Endodermal cell (in vitro differentiated cells): ENCODE data around the gene TAX1BP1. TPM values are rescaled to one million over a fixed set of nuclear protein-coding genes. Genes with fewer than 3 reads are reported as not detected.

Source experiments
- DNase-seq: peaks from one replicate; pipeline ENCODE4 v3.0.0-alpha.2; 2017
- H3K27ac ChIP-seq: 2 replicates; pipeline ENCODE4 v1.5.1; 2013; ENCODE audit warnings: mild to moderate bottlenecking, low read depth, low read length, moderate library complexity
- H3K27me3 ChIP-seq: 2 replicates; pipeline ENCODE4 v1.6.1; 2013; ENCODE audit warnings: mild to moderate bottlenecking, low read length, moderate library complexity; ENCODE audit not compliant: insufficient read depth, control insufficient read depth, poor library complexity, severe bottlenecking
- H3K36me3 ChIP-seq: 2 replicates; pipeline ENCODE4 v1.7.0; 2013; ENCODE audit warnings: mild to moderate bottlenecking, low read length, moderate library complexity; ENCODE audit not compliant: control insufficient read depth, insufficient read depth
- H3K4me1 ChIP-seq: one replicate; pipeline ENCODE4 v1.7.0; 2013; ENCODE audit warnings: low read length; ENCODE audit not compliant: control insufficient read depth, insufficient read depth
- H3K4me3 ChIP-seq: 2 replicates; pipeline ENCODE4 v1.5.1; 2013; ENCODE audit warnings: mild to moderate bottlenecking, low read length, moderate library complexity
- H3K9ac ChIP-seq: 2 replicates; pipeline ENCODE4 v1.6.1; 2013; ENCODE audit warnings: mild to moderate bottlenecking, low read length, moderate library complexity; ENCODE audit not compliant: poor library complexity, severe bottlenecking; ENCODE audit errors: extremely low read depth
- H3K9me3 ChIP-seq: 2 replicates; pipeline ENCODE4 v1.6.1; 2013; ENCODE audit warnings: mild to moderate bottlenecking, low read length, moderate library complexity; ENCODE audit not compliant: control insufficient read depth
- H3K27ac Mint-ChIP-seq: 2 replicates; pipeline ENCODE4 v1.8.0; 2020; ENCODE audit warnings: mixed read lengths
- H3K27me3 Mint-ChIP-seq: 2 replicates; pipeline ENCODE4 v1.8.0; 2021; ENCODE audit warnings: mild to moderate bottlenecking, mixed read lengths; ENCODE audit not compliant: insufficient read depth
- H3K36me3 Mint-ChIP-seq: 2 replicates; pipeline ENCODE4 v1.8.0; 2020; ENCODE audit warnings: low read depth, mixed read lengths
- H3K4me1 Mint-ChIP-seq: 2 replicates; pipeline ENCODE4 v1.8.0; 2020; ENCODE audit warnings: mixed read lengths
- H3K4me3 Mint-ChIP-seq: 2 replicates; pipeline ENCODE4 v1.8.0; 2020; ENCODE audit warnings: mild to moderate bottlenecking, moderate library complexity, mixed read lengths
- H3K9me3 Mint-ChIP-seq: 2 replicates; pipeline ENCODE4 v1.8.0; 2020; ENCODE audit warnings: mild to moderate bottlenecking, mixed read lengths
- WGBS, 2 experiments: methylation state at CpG; one replicate each; pipeline versions ENCODE4 v1.1.5 to v1.1.7; 2013; ENCODE audit warnings: missing lambda C conversion rate in 2 of 2, mixed read lengths in 1 of 2; ENCODE audit not compliant: insufficient coverage in 1 of 2, insufficient read length in 1 of 2; 5-methylcytosine and 5-hydroxymethylcytosine counted together
- total RNA-seq, 2 donors: library from RNA; stranded (reverse); fragmentation: NEBNext Ultra II Directional in 1 of 2; extraction: Animal tissue kit (Norgen Biotek cat#: 25700) in 1 of 2; gene quantifications; 2 replicates in 1 of 2; 3 replicates in 1 of 2; pipeline ENCODE4 v1.2.1, GENCODE V29; 2021
- TF ChIP-seq, protein P1 (sequence below): fragments of 200-600 bp; sonication (generic); conservative IDR thresholded peaks from 2 replicates; pipeline ENCODE4 v1.5.0; 2021; ENCODE audit warnings: antibody characterized with exemption, mild to moderate bottlenecking

The TAX1BP1 gene
- total RNA-seq, 2 donors from 2014 or later, result 100 to 114 TPM

DNA sequence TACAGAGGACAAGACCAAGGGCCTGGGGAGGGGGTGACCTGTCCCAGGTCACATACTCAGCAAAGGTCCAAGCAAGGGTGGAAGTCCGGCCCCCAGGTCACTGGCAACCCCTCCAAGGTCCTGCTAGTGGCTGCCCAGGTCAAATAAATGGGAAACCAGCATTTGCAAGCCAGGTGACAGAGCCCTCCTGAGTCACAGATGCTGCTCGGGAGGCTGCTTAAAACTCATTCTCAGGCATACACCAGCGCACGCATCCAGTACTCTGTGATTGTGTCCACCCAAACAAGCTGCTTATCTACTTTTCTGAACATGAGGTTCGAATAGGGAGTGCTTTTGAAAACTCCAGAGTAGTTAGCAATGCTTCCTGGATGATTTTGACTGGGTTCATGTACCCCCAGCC, 130.6 kb downstream of the TAX1BP1 start:
- no peak for DNase-seq
- peaks cover 10% of the 10 kb centered on the region for H3K36me3 Mint-ChIP-seq
- Histone ChIP-seq H3K4me3 (no peak overlapping the region), H3K9ac (no peak overlapping the region), H3K27me3 (no peaks in the 10 kb centered on the region), H3K36me3 (no peaks in the 10 kb centered on the region), H3K27ac (no peak overlapping the region), H3K9me3 (no peaks in the 10 kb centered on the region), H3K4me1 (no peaks in the 10 kb centered on the region)
- no peaks in the 10 kb centered on the region for H3K9me3 Mint-ChIP-seq
- no peak overlapping the region for H3K4me3 Mint-ChIP-seq
- H3K27ac Mint-ChIP-seq, result no peak overlapping the region
- 92 to 98% methylated on average over 5 of the region's 5 CpGs for WGBS, 2 experiments
- no peaks in the 10 kb centered on the region for H3K27me3 Mint-ChIP-seq
- H3K4me1 Mint-ChIP-seq, result no peaks in the 10 kb centered on the region
- TF ChIP-seq, protein P1, sequence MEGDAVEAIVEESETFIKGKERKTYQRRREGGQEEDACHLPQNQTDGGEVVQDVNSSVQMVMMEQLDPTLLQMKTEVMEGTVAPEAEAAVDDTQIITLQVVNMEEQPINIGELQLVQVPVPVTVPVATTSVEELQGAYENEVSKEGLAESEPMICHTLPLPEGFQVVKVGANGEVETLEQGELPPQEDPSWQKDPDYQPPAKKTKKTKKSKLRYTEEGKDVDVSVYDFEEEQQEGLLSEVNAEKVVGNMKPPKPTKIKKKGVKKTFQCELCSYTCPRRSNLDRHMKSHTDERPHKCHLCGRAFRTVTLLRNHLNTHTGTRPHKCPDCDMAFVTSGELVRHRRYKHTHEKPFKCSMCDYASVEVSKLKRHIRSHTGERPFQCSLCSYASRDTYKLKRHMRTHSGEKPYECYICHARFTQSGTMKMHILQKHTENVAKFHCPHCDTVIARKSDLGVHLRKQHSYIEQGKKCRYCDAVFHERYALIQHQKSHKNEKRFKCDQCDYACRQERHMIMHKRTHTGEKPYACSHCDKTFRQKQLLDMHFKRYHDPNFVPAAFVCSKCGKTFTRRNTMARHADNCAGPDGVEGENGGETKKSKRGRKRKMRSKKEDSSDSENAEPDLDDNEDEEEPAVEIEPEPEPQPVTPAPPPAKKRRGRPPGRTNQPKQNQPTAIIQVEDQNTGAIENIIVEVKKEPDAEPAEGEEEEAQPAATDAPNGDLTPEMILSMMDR, result no peak

DNA sequence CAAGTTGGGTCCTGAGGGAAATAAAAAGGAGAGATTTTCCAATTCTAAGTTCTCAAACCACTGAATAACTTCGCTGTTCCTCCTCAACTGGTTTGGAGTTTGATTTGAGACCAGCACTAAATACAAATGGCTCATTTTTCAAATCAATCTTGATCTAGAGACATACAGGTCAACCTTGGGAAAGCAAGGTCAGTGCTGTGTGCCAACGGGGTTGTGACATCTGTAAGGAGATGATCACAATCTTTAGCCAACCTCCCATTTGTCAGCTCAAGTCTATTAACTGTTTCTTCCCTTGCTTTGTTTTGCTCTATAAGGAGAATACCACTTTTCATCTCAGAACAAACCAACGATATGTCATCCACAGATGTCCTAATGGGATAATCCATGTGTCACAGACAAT, 131.1 kb downstream of the TAX1BP1 start:
- Histone ChIP-seq H3K27me3 (no peaks in the 10 kb centered on the region), H3K36me3 (no peaks in the 10 kb centered on the region), H3K27ac (no peak overlapping the region), H3K9me3 (no peaks in the 10 kb centered on the region), H3K4me3 (no peak overlapping the region), H3K9ac (no peak overlapping the region), H3K4me1 (no peaks in the 10 kb centered on the region)
- Mint-ChIP-seq H3K4me1 (no peaks in the 10 kb centered on the region), H3K27ac (no peak overlapping the region), H3K27me3 (no peaks in the 10 kb centered on the region), H3K4me3 (no peak overlapping the region), H3K9me3 (no peaks in the 10 kb centered on the region), H3K36me3 (peaks cover 10% of the 10 kb centered on the region)
- WGBS, 2 experiments, result 92 to 97% methylated on average over 3 of the region's 3 CpGs
- no peak for DNase-seq
- TF ChIP-seq, protein P1, result no peak

DNA sequence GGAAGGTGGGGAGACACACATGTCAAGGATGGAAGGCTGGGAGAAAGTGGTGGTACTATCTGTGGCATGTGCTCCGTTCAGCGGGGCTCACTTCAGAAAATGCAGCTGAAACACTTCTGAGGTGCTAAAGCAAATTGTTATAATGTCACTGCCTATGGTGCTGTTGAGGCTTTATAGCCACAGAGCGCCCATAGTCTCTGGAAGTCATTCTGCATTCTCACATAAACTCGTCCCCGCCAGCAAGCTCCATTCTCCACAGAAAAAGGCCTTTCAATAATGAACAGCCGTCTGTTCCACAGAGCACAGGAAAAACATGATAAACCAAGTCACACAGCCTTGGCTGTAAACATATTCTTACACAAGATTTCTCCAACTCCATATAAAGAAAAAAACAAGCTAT, 131.9 kb downstream of the TAX1BP1 start:
- no peaks in the 10 kb centered on the region for H3K27me3 Mint-ChIP-seq
- no peak for DNase-seq
- H3K27ac Mint-ChIP-seq, result no peak overlapping the region
- WGBS, 2 experiments, result 85 to 89% methylated on average over 6 of the region's 6 CpGs
- H3K4me1 ChIP-seq, result no peaks in the 10 kb centered on the region
- no peaks in the 10 kb centered on the region for H3K36me3 ChIP-seq
- H3K4me3 ChIP-seq, result no peak overlapping the region
- no peak overlapping the region for H3K9ac ChIP-seq
- H3K9me3 Mint-ChIP-seq, result no peaks in the 10 kb centered on the region
- H3K27ac ChIP-seq, result no peak overlapping the region
- H3K27me3 ChIP-seq, result no peaks in the 10 kb centered on the region
- no peak overlapping the region for H3K4me3 Mint-ChIP-seq
- no peaks in the 10 kb centered on the region for H3K9me3 ChIP-seq
- TF ChIP-seq, protein P1, result no peak
- peaks cover 5% of the 10 kb centered on the region for H3K4me1 Mint-ChIP-seq
- H3K36me3 Mint-ChIP-seq, result peaks cover 7% of the 10 kb centered on the region
